Hematopoietic multipotent progenitor cell (in vitro differentiated cells): ENCODE data around the gene PARD3. TPM values are rescaled to one million over a fixed set of nuclear protein-coding genes. Genes with fewer than 3 reads are reported as not detected.

ENCODE experiments used
- DNase-seq, 3 donors: peaks; one replicate each; pipeline ENCODE4 v3.0.0-alpha.2; 2011 to 2015; ENCODE audit warnings: low read depth in 2 of 3, low spot score in 2 of 3
- total RNA-seq: library from RNA; depleted of rRNA; stranded (reverse); fragments of >200 nt; gene quantifications from one replicate; pipeline ENCODE4 v1.2.3, GENCODE V29; 2012

Gene PARD3
- total RNA-seq, 1 donor: 3.2 TPM

- no peak for DNase-seq
Observed at GRCh38 chr10:34160595-34160994, 654.5 kb downstream of the PARD3 start.

- no peak for DNase-seq
Observed at GRCh38 chr10:34157501-34157900, 657.6 kb downstream of the PARD3 start.

GRCh38 chr10:34156781-34157425 lies 658.2 kb downstream of the PARD3 start:
- DNase-seq: no peak

- no peak for DNase-seq
Observed at GRCh38 chr10:34155812-34156211, 659.3 kb downstream of the PARD3 start.

GRCh38 chr10:34154383-34154900 lies 660.7 kb downstream of the PARD3 start:
- no peak for DNase-seq

GRCh38 chr10:34153663-34154382 lies 661.3 kb downstream of the PARD3 start:
- no peak for DNase-seq

GRCh38 chr10:34152434-34152833 lies 662.7 kb downstream of the PARD3 start:
- no peak for DNase-seq

- no peak for DNase-seq
Observed at GRCh38 chr10:34151931-34152330, 663.2 kb downstream of the PARD3 start.

- no peak for DNase-seq
Observed at GRCh38 chr10:34151481-34151880, 663.6 kb downstream of the PARD3 start.

GRCh38 chr10:34150103-34150502 lies 665.0 kb downstream of the PARD3 start:
- no peak for DNase-seq

- DNase-seq: no peak
Observed at GRCh38 chr10:34148305-34148657, 666.8 kb downstream of the PARD3 start.

- no peak for DNase-seq
Observed at GRCh38 chr10:34147641-34148304, 667.3 kb downstream of the PARD3 start.

GRCh38 chr10:34145715-34146114 lies 669.4 kb downstream of the PARD3 start:
- no peak for DNase-seq

GRCh38 chr10:34143466-34143865 lies 671.6 kb downstream of the PARD3 start:
- no peak for DNase-seq

GRCh38 chr10:34141032-34141680 lies 673.9 kb downstream of the PARD3 start:
- no peak for DNase-seq

GRCh38 chr10:34139559-34139958 lies 675.5 kb downstream of the PARD3 start:
- no peak for DNase-seq

- no peak for DNase-seq
Observed at GRCh38 chr10:34137955-34138354, 677.1 kb downstream of the PARD3 start.

- no peak for DNase-seq
Observed at GRCh38 chr10:34137201-34137600, 677.9 kb downstream of the PARD3 start.

- no peak for DNase-seq
Observed at GRCh38 chr10:34135515-34135914, 679.6 kb downstream of the PARD3 start.

GRCh38 chr10:34134602-34135001 lies 680.5 kb downstream of the PARD3 start:
- DNase-seq: no peak

- DNase-seq: no peak
Observed at GRCh38 chr10:34133406-34133805, 681.7 kb downstream of the PARD3 start.
